HepG2 (cell line): ENCODE results near the gene PSKH1. TPM values are rescaled to one million over a fixed set of nuclear protein-coding genes. Genes with fewer than 3 reads are reported as not detected.

Experiments used
- AKNA ChIP-seq: sonication (generic); formaldehyde crosslinking; IDR thresholded peaks from 2 replicates; pipeline ENCODE4 v1.4.0; 2020; ENCODE audit warnings: missing genetic modification reagents, borderline replicate concordance
- CTCF ChIP-seq: sonication (generic); formaldehyde crosslinking; IDR thresholded peaks from 2 replicates; pipeline ENCODE4 v1.5.0; 2020; ENCODE audit warnings: mild to moderate bottlenecking, missing genetic modification reagents, moderate library complexity
- HES4 ChIP-seq: sonication (generic); formaldehyde crosslinking; IDR thresholded peaks from 2 replicates; pipeline ENCODE4 v1.9.0; 2021; ENCODE audit warnings: mild to moderate bottlenecking, missing genetic modification reagents, borderline replicate concordance
- MXI1 ChIP-seq: IDR thresholded peaks from 3 replicates; pipeline ENCODE4 v1.6.1; 2012; ENCODE audit warnings: low read depth, low read length, inconsistent platforms, borderline replicate concordance
- MZF1 ChIP-seq: sonication (generic); formaldehyde crosslinking; IDR thresholded peaks from 2 replicates; pipeline ENCODE4 v1.8.1; 2023; ENCODE audit warnings: mild to moderate bottlenecking, missing genetic modification reagents, borderline replicate concordance
- NFYB ChIP-seq: sonication (generic); formaldehyde crosslinking; IDR thresholded peaks from 2 replicates; pipeline ENCODE4 v1.4.0; 2020; ENCODE audit warnings: missing genetic modification reagents
- PAWR ChIP-seq: sonication (generic); formaldehyde crosslinking; IDR thresholded peaks from 2 replicates; pipeline ENCODE4 v1.4.0; 2020; ENCODE audit warnings: missing genetic modification reagents, mild to moderate bottlenecking, borderline replicate concordance
- REPIN1 ChIP-seq: sonication (generic); formaldehyde crosslinking; IDR thresholded peaks from 2 replicates; pipeline ENCODE4 v1.8.0; 2022; ENCODE audit warnings: missing genetic modification reagents, low read depth, mild to moderate bottlenecking, borderline replicate concordance
- RORA ChIP-seq: sonication (generic); formaldehyde crosslinking; IDR thresholded peaks from 2 replicates; pipeline ENCODE4 v1.5.0; 2020; ENCODE audit warnings: mild to moderate bottlenecking, missing genetic modification reagents, moderate library complexity
- SMYD3 ChIP-seq: sonication (generic); formaldehyde crosslinking; IDR thresholded peaks from 2 replicates; pipeline ENCODE4 v1.8.1; 2023; ENCODE audit warnings: mild to moderate bottlenecking, missing genetic modification reagents
- TBP ChIP-seq: sonication (generic); formaldehyde crosslinking; IDR thresholded peaks from 2 replicates; pipeline ENCODE4 v1.5.0; 2020; ENCODE audit warnings: missing genetic modification reagents
- TMF1 ChIP-seq: sonication (generic); formaldehyde crosslinking; IDR thresholded peaks from 2 replicates; pipeline ENCODE4 v1.8.1; 2022; ENCODE audit warnings: low read depth, missing genetic modification reagents
- ZBTB26 ChIP-seq: IDR thresholded peaks from 2 replicates; pipeline ENCODE4 v1.6.1; 2016; ENCODE audit warnings: missing compliant biosample characterization, missing genetic modification reagents, borderline replicate concordance
- ZNF138 ChIP-seq: sonication (generic); formaldehyde crosslinking; IDR thresholded peaks from 2 replicates; pipeline ENCODE4 v1.5.0; 2020; ENCODE audit warnings: mild to moderate bottlenecking, low read depth, missing genetic modification reagents
- ZNF260 ChIP-seq: sonication (generic); formaldehyde crosslinking; IDR thresholded peaks from 2 replicates; pipeline ENCODE4 v1.4.0; 2020; ENCODE audit warnings: missing genetic modification reagents, low read depth, mild to moderate bottlenecking, borderline replicate concordance
- ZNF264 ChIP-seq: sonication (generic); formaldehyde crosslinking; IDR thresholded peaks from 2 replicates; pipeline ENCODE4 v1.4.0; 2020; ENCODE audit warnings: missing genetic modification reagents
- ZNF382 ChIP-seq: sonication (generic); formaldehyde crosslinking; IDR thresholded peaks from 2 replicates; pipeline ENCODE4 v1.5.0; 2020; ENCODE audit warnings: missing genetic modification reagents, mild to moderate bottlenecking, borderline replicate concordance
- ZNF777 ChIP-seq: sonication (generic); formaldehyde crosslinking; IDR thresholded peaks from 2 replicates; pipeline ENCODE4 v1.4.0; 2020; ENCODE audit warnings: missing genetic modification reagents
- polyA plus RNA-seq, 8 experiments: library from polyadenylated mRNA; depleted of rRNA in 3 of 8; stranded (reverse) in 7 of 8; unstranded in 1 of 8; fragments of >200 nt; fragmentation: Illumina TruSeq in 4 of 8; extraction: Trizol in 4 of 8; gene quantifications; 2 replicates each; pipeline versions ENCODE4 v1.2.1 to v1.2.3, GENCODE V29; 2011 to 2016; ENCODE audit warnings: low read depth in 4 of 8, missing spikeins in 1 of 8, mixed read lengths in 1 of 8; ENCODE audit not compliant: insufficient read depth in 1 of 8
- total RNA-seq, 5 experiments: library from RNA; depleted of rRNA; stranded (reverse); fragments of >200 nt; fragmentation: Illumina TruSeq; extraction: Trizol; gene quantifications; 2 replicates each; pipeline ENCODE4 v1.2.3, GENCODE V29; 2016; ENCODE audit warnings: low read depth in 1 of 5
- TF ChIP-seq, protein P1 (sequence below): sonication (generic); formaldehyde crosslinking; IDR thresholded peaks from 2 replicates; pipeline ENCODE4 v1.4.0; 2020; ENCODE audit warnings: missing genetic modification reagents

PSKH1 gene
- total and polyA plus RNA-seq, 2 of the 13 experiments (the other 11 are each of a cell fraction or from before 2014, with no cell fraction given) = 8.4 to 19.1 TPM

- TF ChIP-seq AKNA (CRISPR knock-in tag) = no peak
- TF ChIP-seq SMYD3 (CRISPR knock-in tag) = no peak
- TF ChIP-seq CTCF = peak; percentile 55
- no peak for TF ChIP-seq ZNF138 (CRISPR knock-in tag)
- no peak for TF ChIP-seq PAWR
- no peak for TF ChIP-seq ZNF382 (CRISPR knock-in tag)
- TF ChIP-seq HES4 = 0 out of 2 replicates have a peak, but pooled peaks have one; percentile 48
- TF ChIP-seq REPIN1 (CRISPR knock-in tag) = no peak; the same call in 1 of the 2 replicates
- TF ChIP-seq ZBTB26 (CRISPR knock-in tag) = no peak
- no peak for TF ChIP-seq NFYB (CRISPR knock-in tag)
- no peak for TF ChIP-seq ZNF260 (CRISPR knock-in tag)
- no peak for TF ChIP-seq TBP (CRISPR knock-in tag)
- TF ChIP-seq MZF1 (CRISPR knock-in tag) = no peak
- TF ChIP-seq TMF1 = no peak
- peak; percentile 57; the same call in 1 of the 3 replicates for TF ChIP-seq MXI1
- TF ChIP-seq ZNF264 (CRISPR knock-in tag) = no peak; the same call in 1 of the 2 replicates
- TF ChIP-seq, protein P1, sequence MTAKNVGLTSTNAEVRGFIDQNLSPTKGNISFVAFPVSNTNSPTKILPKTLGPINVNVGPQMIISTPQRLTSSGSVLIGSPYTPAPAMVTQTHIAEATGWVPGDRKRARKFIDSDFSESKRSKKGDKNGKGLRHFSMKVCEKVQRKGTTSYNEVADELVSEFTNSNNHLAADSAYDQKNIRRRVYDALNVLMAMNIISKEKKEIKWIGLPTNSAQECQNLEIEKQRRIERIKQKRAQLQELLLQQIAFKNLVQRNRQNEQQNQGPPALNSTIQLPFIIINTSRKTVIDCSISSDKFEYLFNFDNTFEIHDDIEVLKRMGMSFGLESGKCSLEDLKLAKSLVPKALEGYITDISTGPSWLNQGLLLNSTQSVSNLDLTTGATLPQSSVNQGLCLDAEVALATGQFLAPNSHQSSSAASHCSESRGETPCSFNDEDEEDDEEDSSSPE = no peak
- no peak for TF ChIP-seq ZNF777
- TF ChIP-seq RORA (CRISPR knock-in tag) = no peak
These were observed 76.4 kb downstream of the PSKH1 start (continued) for GRCh38 chr16:67969254-67970039.
